Measurements from ENCODE around the gene ACCSL.

The ACCSL gene

GRCh38 chr11:44017443-44018126 lies 30.2 kb upstream of the ACCSL start:
- in situ Hi-C loops (cut with MboI; ENCODE audit: low sequenced_read_pairs), result no loop called here

GRCh38 chr11:44018127-44018521 lies 29.7 kb upstream of the ACCSL start:
- in situ Hi-C loops (cut with MboI; ENCODE audit: low sequenced_read_pairs), result no loop called here

GRCh38 chr11:44018829-44019228 lies 29.0 kb upstream of the ACCSL start:
- in situ Hi-C loops (cut with MboI; ENCODE audit: low sequenced_read_pairs), result no loop called here

GRCh38 chr11:44024977-44025376 lies 22.8 kb upstream of the ACCSL start:
- in situ Hi-C loops (cut with MboI; ENCODE audit: low sequenced_read_pairs), result no loop called here

GRCh38 chr11:44025727-44026126 lies 22.1 kb upstream of the ACCSL start:
- in situ Hi-C loops (cut with MboI; ENCODE audit: low sequenced_read_pairs), result no loop called here

GRCh38 chr11:44028401-44028800 lies 19.4 kb upstream of the ACCSL start:
- in situ Hi-C loops (cut with MboI; ENCODE audit: low sequenced_read_pairs), result no loop called here

GRCh38 chr11:44028816-44029506 lies 18.8 kb upstream of the ACCSL start:
- in situ Hi-C loops (cut with MboI; ENCODE audit: low sequenced_read_pairs), result no loop called here

- in situ Hi-C loops (cut with MboI; ENCODE audit: low sequenced_read_pairs), result no loop called here
Observed at GRCh38 chr11:44029507-44029845, 18.3 kb upstream of the ACCSL start.

- in situ Hi-C loops (cut with MboI; ENCODE audit: low sequenced_read_pairs), result no loop called here
Observed at GRCh38 chr11:44029977-44030911, 17.5 kb upstream of the ACCSL start.

GRCh38 chr11:44030996-44031395 lies 16.8 kb upstream of the ACCSL start:
- in situ Hi-C loops (cut with MboI; ENCODE audit: low sequenced_read_pairs), result no loop called here

GRCh38 chr11:44031549-44031948 lies 16.2 kb upstream of the ACCSL start:
- in situ Hi-C loops (cut with MboI; ENCODE audit: low sequenced_read_pairs), result no loop called here

- in situ Hi-C loops (cut with MboI; ENCODE audit: low sequenced_read_pairs), result no loop called here
Observed at GRCh38 chr11:44032299-44033085, 15.3 kb upstream of the ACCSL start.

- in situ Hi-C loops (cut with MboI; ENCODE audit: low sequenced_read_pairs), result no loop called here
Observed at GRCh38 chr11:44033411-44033850, 14.3 kb upstream of the ACCSL start.

- in situ Hi-C loops (cut with MboI; ENCODE audit: low sequenced_read_pairs), result no loop called here
Observed at GRCh38 chr11:44033856-44034255, 13.9 kb upstream of the ACCSL start.

GRCh38 chr11:44034639-44035038 lies 13.1 kb upstream of the ACCSL start:
- in situ Hi-C loops (cut with MboI; ENCODE audit: low sequenced_read_pairs), result no loop called here

GRCh38 chr11:44036811-44037657 lies 10.7 kb upstream of the ACCSL start:
- in situ Hi-C loops (cut with MboI; ENCODE audit: low sequenced_read_pairs), result no loop called here

GRCh38 chr11:44037658-44037998 lies 10.2 kb upstream of the ACCSL start:
- in situ Hi-C loops (cut with MboI; ENCODE audit: low sequenced_read_pairs), result no loop called here

- in situ Hi-C loops (cut with MboI; ENCODE audit: low sequenced_read_pairs), result no loop called here
Observed at GRCh38 chr11:44043157-44043556, 4.6 kb upstream of the ACCSL start.

GRCh38 chr11:44046182-44046581 lies 1.6 kb upstream of the ACCSL start:
- in situ Hi-C loops (cut with MboI; ENCODE audit: low sequenced_read_pairs), result no loop called here

GRCh38 chr11:44047298-44047697 lies 483 bp upstream of the ACCSL start:
- in situ Hi-C loops (cut with MboI; ENCODE audit: low sequenced_read_pairs), result no loop called here

All from HL-60/S4 (cell line).